ENCODE measurements around the gene ADGRL4. TPM values are rescaled to one million over a fixed set of nuclear protein-coding genes. Genes with fewer than 3 reads are reported as not detected.
"Not testable (repeated sequence)": the region's sequence is repeated elsewhere in the genome, so short reads cannot be mapped to it uniquely, and the experiment has no call there.

The ADGRL4 gene
- total RNA-seq, result 121 and 125 TPM in 2 replicates

DNA sequence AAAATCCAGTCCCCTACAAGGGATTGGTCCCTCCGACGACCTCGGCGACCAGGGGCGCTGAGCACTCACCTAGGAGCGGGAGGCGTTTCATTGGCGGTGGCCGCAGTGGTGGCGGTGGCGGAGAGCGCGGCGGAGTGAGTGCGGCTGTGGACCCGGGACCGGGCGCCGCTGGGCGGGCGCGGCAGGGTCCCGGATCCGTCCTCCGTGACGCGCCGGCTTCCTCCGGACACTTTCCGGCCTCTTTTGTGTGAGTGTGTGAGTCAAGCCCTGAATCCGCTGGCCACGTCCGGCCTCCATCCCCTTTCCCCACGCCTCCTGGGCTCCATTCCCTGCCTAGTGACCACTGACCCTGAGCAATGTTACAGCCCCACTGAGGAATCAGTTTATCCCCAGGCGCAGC is at the start of gene ADGRL4:
TSS of gene ADGRL4 (minus strand) at position 167 of the 400 bp plus-strand sequence. CDS start at position 91, 76 bp downstream.
- peak; percentile 83 to 93 for DNase-seq (ENCODE audit: low read depth in 2 of 2)

DNA sequence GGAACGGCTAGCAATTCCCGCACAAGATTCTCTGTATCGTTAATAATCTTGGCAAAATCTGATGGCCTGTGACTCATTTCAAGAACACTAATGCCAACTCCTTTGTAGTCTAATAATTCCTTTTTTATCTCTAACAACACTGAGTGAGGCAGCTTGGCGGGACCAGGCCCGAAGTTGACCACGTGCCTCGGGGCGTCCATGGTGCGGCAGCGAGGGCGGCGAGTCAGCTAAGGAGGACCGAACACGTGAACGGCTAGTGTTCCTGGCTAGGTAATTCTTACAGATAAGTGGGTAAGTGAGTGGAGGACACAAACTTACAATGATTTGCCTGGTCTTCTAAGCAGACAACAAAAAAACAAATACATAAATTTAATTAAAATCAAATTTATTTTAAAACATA is 49.3 kb upstream of the ADGRL4 start:
- no peak for DNase-seq (ENCODE audit: low read depth in 2 of 2)

DNA sequence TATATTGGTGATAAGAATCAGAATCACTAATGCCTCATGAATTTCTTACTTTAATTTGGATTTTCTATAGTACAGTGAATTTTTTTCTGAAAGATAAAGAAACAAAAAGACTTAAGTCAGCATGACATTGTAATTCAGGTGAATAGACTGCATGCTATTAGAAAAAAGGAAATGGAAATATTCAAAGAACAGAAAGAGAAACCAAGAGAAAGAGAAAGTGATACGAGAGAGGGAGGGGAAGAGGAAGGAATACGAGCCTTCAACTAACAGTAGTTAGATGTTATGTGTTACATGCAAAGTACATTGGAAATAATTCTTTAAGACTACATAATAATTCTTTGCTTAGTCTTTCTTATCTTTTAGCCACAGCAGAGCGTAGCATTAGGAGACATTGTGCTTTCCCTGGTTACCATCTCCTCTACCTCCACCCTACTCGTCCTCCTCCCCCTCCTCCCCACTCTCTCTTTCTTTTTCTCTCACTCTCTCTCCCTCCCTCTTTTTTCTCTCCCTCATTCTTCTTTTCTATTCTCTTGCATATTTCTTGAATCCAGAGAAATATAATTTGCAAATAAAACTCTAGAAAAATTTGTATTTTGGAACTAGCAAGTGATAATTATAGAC is 46.4 kb upstream of the ADGRL4 start:
- peak; percentile 21 to 27 for DNase-seq (ENCODE audit: low read depth in 2 of 2)

DNA sequence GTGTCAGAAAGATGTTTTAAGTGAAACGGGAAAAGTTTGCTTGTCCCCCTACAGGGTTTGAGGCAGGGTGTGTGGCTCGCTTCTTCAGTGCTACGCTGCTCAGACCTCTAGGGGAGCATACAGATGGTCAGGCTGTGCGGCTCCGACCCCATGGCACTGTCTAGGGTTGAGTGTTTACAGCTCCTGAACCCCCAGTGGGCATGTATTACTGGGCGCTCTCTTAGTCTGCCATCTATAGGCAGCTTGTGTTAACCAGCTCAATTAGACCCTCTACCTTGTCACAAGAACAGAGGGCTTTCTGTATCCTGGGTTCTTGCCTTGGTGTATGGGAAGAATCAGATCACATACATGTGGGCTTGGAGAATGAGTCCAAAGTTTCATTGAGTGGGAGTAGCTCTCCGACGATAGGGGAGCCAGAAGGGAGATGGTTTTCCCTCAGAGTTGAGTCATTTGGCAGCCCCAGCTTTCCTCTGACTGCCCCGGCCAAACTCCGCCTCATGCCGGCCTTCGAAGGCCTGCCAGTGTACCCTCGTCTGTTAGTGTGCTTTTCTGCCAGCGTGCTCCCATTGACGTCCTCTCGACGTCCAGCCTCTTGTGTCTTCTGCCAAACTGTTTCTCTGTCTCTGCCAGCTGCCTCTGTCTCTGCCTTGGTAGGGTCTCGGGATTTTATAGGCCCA is 38.6 kb upstream of the ADGRL4 start:
- no peak for DNase-seq (ENCODE audit: low read depth in 2 of 2)

DNA sequence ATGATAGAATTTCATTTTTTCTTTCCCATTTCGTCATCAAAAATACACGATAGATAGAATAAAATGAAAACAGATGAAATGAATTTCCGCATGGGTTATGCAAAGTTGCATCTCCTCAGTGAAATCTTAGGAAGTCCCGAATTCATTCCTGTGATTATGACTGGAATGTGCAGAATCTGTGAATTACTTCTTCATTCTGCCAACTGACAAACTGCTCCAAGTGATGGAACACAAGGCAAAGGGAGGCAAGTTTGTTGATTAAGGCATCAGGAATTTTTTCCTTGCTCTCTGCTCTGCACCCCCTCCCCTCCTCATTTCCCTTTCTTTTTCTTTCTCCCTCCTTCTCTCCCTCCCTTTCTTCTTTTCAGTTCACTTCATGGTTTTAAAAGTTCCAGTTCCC is 37.0 kb upstream of the ADGRL4 start:
- no peak for DNase-seq (ENCODE audit: low read depth in 2 of 2)

DNA sequence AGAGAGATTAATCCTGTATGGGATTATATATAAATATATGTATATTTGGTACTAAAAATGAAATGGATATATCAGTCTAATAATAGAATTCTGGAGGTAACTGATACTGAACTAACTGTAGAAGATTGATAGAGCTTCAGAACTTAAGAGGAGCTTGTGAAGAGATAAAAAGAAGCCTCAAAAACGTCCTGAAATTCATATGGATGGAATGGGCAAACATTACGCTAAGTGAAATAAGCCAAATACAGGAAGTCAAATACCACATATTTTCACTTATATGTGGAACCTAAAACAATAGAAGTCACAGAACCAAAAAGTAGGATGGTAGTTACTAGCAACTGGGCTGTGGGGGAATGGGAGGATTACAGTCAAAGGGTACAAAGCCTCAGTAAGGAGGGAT is 36.0 kb upstream of the ADGRL4 start:
- DNase-seq (ENCODE audit: low read depth in 2 of 2), result peak in 1 of 2 donors; percentile 9

DNA sequence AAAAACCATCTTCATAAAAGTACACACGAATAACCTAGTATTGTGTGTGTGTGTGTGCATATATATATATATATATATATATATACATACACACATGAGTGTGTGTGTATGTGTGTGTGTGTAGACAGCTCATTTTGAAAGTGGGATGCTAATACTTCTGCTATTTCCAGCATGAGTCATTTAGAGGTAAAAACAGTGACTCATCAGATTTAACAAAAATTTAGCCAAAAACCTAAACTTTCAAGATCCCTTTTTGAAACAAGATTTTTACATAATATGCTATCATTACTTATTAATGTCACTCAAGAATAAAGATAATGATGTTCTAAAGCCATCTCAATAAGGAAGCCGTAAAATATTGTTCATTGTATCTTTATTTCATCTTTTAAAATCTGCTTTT is 35.6 kb upstream of the ADGRL4 start:
- DNase-seq (ENCODE audit: low read depth in 2 of 2), result peak; percentile 14 to 71

DNA sequence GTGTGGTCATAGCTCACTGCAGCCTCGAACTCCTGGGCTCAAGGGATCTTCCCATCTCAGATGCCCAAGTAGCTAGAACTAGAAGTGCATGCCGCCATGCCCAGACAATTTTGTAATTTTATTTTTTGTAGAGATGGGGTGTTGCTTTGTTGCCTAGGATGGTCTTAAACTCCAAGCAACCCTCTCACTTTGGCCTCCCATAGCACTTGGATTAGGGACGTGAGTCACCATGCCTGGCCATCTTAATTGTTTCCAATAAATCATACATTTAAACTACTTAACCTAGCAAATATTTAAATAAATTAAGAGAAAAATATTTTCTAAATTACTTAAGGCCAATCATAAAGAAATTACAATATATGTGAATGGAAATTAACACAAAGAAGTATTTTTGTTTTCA is 35.1 kb upstream of the ADGRL4 start:
- peak in 1 of 2 donors; percentile 27 for DNase-seq (ENCODE audit: low read depth in 2 of 2)

DNA sequence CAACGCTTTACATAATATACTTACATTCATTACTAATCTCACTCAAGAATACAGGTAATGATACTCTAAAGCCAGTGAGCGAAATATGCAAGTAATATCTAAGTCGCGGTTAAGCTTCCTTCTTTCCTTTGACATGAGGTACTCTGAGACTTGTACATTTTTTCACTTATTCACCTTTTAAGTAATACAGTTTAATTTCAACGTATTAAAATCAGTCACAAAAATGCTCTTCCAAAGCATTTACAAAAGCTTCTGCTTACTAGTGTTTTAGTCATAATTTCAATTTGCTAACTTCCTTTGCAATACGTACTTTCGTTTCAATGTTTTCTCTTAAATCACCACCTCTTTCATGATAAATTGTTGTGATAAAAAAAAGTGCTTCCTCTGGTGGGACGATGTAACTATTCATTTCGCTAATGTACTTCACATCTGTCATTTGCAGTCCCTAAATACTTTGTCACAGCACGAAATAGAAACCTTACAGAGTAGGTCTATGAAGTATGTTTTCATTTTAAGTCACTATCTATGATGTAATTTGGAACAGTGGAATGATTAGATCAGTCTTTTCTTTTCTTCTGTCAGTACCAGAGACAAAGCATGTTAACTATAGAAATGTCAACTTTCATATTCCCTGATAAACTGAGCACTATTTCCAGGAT is 34.0 kb upstream of the ADGRL4 start:
- peak; percentile 18 to 36 for DNase-seq (ENCODE audit: low read depth in 2 of 2)

DNA sequence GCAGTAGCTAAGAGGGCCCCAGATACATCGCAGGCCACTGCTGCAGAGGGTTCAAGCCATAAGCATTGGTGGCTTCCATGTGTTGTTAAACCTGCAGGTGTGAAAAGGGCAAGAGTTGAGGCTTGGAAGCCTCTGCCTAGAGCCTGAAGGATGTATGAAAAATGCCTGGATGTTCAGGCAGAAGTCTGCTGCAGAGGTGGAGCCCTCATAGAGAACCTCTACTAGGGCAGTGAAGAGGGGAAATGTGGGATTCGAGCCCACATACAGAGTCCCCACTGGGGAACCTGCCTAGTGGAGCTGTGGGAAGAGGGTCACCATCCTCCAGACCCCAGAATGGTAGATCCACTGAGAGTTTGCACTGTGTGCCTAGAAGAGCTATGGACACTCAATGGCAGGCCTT is 30.6 kb upstream of the ADGRL4 start:
- DNase-seq (ENCODE audit: low read depth in 2 of 2), result no peak

DNA sequence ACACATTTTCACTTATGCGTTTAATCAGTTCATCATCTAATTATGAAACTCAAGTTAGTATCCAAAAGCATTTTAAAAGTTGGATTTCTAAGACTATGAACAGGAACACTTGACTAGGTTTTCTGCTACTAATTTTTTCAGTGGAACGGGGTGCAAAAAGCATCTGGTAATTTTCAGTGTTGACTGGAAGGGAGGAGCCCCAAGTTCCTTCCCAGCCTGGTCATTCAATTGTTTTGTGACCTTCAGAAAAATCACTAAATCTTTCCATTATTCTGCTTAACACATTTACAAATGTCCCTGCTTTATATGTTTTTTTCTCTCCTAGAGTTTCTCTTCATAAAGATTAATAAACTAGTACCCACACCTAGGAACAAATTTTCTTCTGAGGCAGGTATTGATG is 6.0 kb upstream of the ADGRL4 start:
- DNase-seq (ENCODE audit: low read depth in 2 of 2), result no peak

DNA sequence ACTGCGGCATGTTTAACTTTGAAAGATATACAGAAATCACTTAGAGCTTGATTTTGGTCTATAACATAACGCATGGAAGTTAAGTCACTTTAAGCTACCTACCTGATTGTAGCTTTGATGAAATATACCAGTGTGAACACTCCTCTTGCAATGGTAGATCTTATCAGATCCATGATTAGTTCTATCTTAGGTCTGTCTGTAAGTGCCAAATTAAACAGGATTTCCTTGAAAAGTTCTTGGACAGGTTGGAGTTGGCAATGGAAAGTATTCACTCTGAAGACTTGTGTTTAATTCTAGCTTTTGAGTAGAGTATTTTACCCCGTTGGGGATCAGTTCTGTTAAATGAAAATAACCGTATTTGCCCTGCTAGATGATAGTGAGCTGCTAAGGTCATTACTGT is 4.1 kb upstream of the ADGRL4 start:
- DNase-seq (ENCODE audit: low read depth in 2 of 2), result no peak

DNA sequence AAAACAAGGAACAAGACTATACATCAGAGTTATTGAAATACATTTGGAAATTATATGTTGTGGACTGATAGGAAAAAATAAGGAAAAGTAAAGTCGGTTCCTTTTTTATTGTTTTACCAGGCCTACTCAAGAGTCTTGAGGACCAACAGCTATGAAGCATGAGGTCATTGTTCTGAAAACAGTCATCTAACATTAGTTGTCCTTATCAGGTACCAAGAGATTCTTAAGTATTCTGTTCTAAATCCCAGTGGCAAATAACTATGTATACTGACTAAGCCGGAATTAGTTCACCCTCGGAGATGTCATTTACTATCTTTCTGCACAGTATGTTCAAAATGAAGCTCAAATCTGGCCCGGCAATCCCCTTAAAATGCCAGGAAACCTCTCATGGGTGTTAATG is 585 bp downstream of the ADGRL4 start:
- peak; percentile 12 to 44 for DNase-seq (ENCODE audit: low read depth in 2 of 2)

DNA sequence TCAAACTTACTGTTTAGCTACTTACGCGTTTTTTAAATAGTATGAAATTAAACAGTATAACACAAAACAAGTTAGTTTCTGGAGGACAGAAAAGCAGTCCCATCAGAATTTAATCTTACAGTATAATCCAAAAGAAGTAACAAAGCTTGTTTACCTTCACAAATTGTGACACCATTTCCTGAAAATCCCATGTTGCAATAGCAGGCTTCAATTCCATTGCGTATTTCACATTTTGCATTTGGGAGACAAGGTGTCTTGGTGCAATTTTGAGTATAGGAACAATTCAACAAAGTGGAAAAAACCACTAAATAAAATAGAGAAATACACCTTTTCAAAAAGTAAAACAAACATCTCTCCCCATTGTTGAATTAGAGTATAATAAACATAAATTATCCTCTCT is 1.6 kb downstream of the ADGRL4 start:
- DNase-seq (ENCODE audit: low read depth in 2 of 2), result peak; percentile 49 to 51

DNA sequence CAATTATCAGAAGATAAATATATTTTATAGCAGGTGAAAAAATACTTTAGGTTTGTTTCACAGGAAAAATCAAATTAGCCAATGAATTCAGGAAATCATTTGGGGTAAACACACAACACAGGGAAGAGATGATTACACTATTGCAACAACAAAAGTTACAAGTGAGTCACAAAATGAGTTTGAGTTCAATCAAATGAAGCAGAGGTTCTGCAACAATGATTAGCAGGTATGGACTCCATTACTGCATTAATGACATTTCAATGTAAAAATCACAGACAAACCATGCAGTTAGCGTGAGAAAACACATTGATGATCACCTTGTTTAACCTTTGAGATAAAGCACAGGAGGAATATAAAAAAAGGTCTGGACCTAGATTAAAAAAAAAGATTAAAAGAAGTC is 9.7 kb downstream of the ADGRL4 start:
- DNase-seq (ENCODE audit: low read depth in 2 of 2), result no peak

DNA sequence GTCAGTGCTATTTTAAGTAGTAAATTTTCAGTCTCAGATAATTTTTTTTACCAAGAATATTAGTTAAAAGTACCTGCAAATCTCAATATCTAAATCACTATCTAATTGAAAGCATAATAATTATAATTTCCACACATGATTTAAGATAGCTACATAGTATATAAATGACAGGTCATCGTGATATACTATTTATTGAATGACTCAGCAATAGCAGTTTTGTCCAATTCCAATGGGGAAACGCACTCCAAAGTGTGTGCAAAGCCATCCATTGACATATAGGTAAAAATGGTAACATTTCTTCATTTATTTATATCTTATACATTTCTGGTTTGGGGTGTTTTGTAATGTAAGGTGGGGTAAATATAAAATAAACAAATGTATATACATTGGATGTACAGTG is 19.5 kb downstream of the ADGRL4 start:
- no peak for DNase-seq (ENCODE audit: low read depth in 2 of 2)

DNA sequence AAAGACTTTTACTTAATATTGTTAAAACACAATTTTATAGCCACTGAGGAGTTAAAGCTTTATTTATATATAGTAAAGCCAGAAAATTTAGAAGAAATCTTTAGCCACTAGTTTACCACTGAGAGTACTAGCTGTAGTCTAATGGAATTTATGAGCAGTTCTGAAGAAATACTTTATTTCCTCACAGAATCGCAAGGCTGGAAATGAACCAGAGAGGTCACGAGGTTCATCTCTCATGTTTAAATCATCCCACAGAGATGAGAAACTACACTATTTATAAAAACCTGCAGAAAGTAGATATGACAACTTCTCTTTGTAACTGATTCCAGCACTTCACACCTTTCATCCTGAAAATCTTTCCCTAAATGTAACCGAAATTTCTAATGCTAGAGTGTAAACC is 26.0 kb downstream of the ADGRL4 start:
- DNase-seq (ENCODE audit: low read depth in 2 of 2), result peak in 1 of 2 donors; percentile 22

DNA sequence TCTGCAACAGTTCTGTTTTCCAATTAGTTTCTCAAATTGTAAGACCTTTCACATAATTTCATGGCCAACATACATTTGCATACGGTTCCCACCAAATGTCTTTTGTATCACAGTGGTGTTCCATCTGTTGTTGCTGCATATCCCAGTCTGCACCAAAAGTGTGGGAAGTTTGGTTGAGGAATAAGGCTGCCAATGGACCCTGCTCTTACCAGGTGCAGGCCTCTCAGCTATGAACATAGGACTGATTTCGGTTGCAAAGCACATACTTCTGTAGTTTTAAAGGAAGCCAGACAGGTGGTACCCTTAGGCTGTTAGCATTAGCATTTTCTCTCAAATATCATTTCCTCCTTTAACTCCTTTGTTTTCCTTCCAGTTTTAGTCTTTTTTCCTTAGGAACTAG is 33.8 kb downstream of the ADGRL4 start:
- no peak for DNase-seq (ENCODE audit: low read depth in 2 of 2)

DNA sequence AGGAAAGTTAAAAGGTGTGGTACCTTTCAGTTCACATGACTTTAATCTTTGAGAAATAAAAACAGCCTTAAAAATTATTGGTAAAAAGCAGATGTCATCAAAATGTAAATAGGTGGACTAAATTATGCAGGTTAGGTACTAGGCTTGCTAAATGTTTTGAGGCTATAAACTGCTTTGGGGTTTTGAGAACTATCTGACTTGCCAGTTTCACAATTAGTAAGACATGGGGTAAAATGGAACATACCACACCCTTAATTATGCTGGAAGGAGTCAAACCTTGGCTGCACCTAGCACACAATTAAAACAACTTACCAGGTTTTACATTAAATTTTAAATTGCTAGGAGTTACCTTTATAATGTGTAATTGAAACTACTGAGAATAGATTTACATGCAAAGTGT is 39.4 kb downstream of the ADGRL4 start:
- DNase-seq (ENCODE audit: low read depth in 2 of 2), result not testable (repeated sequence)

DNA sequence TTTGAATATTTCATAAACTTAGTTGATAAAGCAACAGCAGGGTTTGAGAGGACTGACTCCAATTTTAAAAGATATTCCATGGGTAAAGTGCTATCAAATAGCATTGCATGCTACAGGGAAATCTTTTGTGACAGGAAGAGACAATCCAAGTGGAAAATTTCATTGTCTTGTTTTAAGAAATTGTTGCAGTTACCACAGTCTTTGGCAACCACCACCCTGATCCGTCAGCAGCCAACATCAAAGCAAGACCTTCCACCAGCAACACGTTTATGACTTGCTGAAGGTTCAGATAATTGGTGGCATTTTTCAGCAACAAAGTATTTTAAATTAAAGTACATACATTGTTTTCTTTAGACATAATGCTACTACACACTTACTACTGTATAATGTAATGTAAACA is 47.8 kb downstream of the ADGRL4 start:
- DNase-seq (ENCODE audit: low read depth in 2 of 2), result peak; percentile 2 to 11

DNA sequence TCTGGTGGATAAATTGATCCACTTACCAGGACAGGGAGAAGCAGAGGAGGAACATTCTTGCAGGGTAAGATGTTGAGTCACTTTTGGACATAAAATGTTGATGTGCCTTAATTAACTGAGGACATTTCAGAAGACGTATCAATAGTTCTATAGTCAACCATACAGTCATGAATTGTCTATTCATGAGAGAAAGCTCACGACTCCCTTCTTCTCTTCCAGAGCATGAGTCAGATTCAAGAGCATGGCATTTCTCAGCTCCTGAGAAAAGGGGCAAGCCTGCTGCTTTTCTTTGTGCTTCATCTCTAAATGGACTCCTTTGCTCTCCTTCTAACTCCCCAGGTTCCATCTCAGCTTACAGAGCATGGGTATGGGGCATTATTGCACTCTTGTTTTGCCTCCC is 55.7 kb downstream of the ADGRL4 start:
- DNase-seq (ENCODE audit: low read depth in 2 of 2), result no peak

DNA sequence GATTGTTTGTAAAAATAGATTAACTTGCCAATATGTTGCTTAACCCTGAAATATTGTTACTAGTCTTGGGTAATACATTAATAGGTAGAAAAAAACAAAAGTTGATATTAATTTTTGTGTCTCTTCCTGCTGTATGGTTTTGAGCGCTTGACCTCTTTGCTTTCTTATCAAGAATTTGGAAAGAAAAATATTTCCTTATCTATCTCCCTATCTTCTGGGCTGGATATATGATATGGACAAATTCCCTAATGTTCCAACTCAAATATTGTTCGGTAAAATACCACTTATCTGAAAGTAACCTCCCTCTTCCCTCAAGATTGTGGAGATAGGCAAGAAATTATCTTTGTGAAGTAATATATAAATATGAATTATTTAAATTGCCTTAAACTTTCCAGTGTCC is 57.3 kb downstream of the ADGRL4 start:
- DNase-seq (ENCODE audit: low read depth in 2 of 2), result no peak

DNA sequence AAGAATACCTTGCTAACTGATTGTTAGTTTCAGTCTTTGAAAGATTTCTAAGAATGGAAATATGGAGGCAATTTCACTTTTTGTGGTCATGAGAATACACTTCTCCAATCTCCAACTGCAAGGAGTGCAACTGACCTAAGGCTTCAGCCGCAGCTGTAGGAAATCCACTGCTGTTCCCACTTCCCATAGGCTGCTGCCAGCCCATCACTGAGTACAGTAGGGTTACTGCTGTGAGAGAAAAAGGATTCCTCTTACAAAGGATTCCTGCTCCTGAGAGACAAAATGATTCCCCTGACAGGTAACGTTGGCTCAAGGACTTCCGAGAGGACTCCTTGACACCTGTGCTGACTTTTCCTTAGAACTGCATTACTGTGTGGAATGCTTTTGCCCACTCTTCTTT is 87.4 kb downstream of the ADGRL4 start:
- DNase-seq (ENCODE audit: low read depth in 2 of 2), result no peak
